ENCODE measurements around the gene GRAMD2A. TPM values are rescaled to one million over a fixed set of nuclear protein-coding genes. Genes with fewer than 3 reads are reported as not detected.

Gene GRAMD2A
- total and polyA plus RNA-seq, 4 donors = 4.0 to 25.2 (median 10.7) TPM

DNA sequence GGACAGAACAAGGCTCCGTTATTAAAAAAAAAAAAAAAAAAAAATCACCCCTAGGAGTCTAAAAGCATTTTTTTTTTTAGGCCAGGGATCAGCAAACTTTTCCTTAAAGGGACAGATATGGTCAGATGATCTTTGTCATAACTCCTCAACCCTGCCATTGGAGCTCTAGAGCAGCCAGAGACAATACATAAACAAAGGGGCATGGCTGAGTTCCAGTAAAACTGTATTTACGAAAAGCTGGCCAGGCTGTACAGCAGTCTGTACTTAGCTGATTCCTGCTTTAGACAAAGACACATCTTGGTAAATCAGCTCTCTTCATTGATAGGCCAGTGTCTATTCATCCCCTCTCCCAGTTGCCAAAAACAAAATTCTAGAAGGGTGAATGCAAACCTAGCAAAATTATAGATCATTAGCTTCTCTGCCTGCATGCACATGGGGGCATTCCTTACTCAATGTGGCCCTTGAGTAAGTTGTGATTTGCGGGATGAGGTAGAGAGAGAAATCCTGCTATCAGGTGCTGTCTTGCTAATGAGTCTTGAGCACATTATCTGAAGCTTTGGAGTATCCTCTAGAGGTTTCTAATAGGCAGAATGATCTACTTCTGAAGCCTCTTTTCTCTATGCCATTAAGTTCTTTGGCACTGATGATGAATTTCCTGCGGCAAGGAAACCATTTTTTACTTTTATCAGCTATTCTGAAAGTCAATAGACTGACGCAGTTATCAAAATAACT is 44.2 kb downstream of the GRAMD2A start:
- no peaks in the 10 kb centered on the region for H3K36me3 ChIP-seq (ENCODE audit: control insufficient read depth in 4 of 4, insufficient read depth in 4 of 4, low read length in 4 of 4)
- no peak overlapping the region for H3K4me3 ChIP-seq
- H3K27ac ChIP-seq (ENCODE audit: low read depth in 1 of 2, low read length in 1 of 2) = peak overlapping the region in 1 of 2 donors; percentile 31
- H3K27me3 ChIP-seq (ENCODE audit: control insufficient read depth in 3 of 3, insufficient read depth in 3 of 3, low read length in 2 of 3) = no peaks in the 10 kb centered on the region
- DNase-seq = peak; percentile 55 to 88 (median 85)
- peaks cover 0 to 27% (median 6%) of the 10 kb centered on the region in 5 donors for H3K4me1 ChIP-seq (ENCODE audit: control insufficient read depth in 5 of 5, insufficient read depth in 5 of 5, low read length in 5 of 5)
- H3K9ac ChIP-seq (ENCODE audit: insufficient read depth in 1 of 2, low read length in 2 of 2) = no peak overlapping the region
- 55 to 75% methylated on average over 5 of the region's 5 CpGs for WGBS, 2 donors
- TF ChIP-seq, protein P1, sequence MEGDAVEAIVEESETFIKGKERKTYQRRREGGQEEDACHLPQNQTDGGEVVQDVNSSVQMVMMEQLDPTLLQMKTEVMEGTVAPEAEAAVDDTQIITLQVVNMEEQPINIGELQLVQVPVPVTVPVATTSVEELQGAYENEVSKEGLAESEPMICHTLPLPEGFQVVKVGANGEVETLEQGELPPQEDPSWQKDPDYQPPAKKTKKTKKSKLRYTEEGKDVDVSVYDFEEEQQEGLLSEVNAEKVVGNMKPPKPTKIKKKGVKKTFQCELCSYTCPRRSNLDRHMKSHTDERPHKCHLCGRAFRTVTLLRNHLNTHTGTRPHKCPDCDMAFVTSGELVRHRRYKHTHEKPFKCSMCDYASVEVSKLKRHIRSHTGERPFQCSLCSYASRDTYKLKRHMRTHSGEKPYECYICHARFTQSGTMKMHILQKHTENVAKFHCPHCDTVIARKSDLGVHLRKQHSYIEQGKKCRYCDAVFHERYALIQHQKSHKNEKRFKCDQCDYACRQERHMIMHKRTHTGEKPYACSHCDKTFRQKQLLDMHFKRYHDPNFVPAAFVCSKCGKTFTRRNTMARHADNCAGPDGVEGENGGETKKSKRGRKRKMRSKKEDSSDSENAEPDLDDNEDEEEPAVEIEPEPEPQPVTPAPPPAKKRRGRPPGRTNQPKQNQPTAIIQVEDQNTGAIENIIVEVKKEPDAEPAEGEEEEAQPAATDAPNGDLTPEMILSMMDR (IDR thresholded peaks at IDR 0.05; ENCODE audit: control extremely low read depth, extremely low read depth) = no peak
- H3K9me3 ChIP-seq (ENCODE audit: control insufficient read depth in 4 of 4, insufficient read depth in 3 of 4, low read length in 3 of 4) = no peaks in the 10 kb centered on the region
- no peak for ATAC-seq (ENCODE audit: insufficient read depth, low FRiP score)

DNA sequence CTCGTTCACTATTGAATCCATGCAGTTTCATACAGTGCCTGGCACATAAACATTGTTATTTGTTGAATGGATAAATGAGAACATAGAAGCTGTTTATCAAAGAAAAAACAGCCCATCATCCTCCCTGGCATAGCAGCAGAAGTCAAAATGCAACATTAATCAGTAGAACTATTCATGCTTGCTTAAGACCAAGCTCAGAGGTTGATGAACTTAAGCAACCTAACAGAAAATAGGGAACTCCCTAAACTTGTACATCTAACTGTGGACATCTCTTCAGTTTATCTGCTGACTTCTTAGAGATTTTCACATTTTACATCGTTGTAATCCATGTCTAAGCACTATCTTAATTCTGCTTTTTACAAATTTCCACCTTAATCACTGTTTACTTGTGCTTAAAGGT is 50.2 kb downstream of the GRAMD2A start:
- H3K9ac ChIP-seq (ENCODE audit: insufficient read depth in 1 of 2, low read length in 2 of 2) = no peak overlapping the region
- TF ChIP-seq, protein P1 (IDR thresholded peaks at IDR 0.05; ENCODE audit: control extremely low read depth, extremely low read depth) = no peak
- H3K4me3 ChIP-seq = no peak overlapping the region
- ATAC-seq (ENCODE audit: insufficient read depth, low FRiP score) (no peak), DNase-seq (no peak)
- no peak overlapping the region for H3K27ac ChIP-seq (ENCODE audit: low read depth in 1 of 2, low read length in 1 of 2)
- no peaks in the 10 kb centered on the region for H3K9me3 ChIP-seq (ENCODE audit: control insufficient read depth in 4 of 4, insufficient read depth in 3 of 4, low read length in 3 of 4)
- 74 to 87% methylated on average over 2 of the region's 2 CpGs for WGBS, 2 donors
- peaks cover 0 to 3% (median 0%) of the 10 kb centered on the region in 5 donors for H3K4me1 ChIP-seq (ENCODE audit: control insufficient read depth in 5 of 5, insufficient read depth in 5 of 5, low read length in 5 of 5)
- no peaks in the 10 kb centered on the region for H3K27me3 ChIP-seq (ENCODE audit: control insufficient read depth in 3 of 3, insufficient read depth in 3 of 3, low read length in 2 of 3)
- no peaks in the 10 kb centered on the region for H3K36me3 ChIP-seq (ENCODE audit: control insufficient read depth in 4 of 4, insufficient read depth in 4 of 4, low read length in 4 of 4)

DNA sequence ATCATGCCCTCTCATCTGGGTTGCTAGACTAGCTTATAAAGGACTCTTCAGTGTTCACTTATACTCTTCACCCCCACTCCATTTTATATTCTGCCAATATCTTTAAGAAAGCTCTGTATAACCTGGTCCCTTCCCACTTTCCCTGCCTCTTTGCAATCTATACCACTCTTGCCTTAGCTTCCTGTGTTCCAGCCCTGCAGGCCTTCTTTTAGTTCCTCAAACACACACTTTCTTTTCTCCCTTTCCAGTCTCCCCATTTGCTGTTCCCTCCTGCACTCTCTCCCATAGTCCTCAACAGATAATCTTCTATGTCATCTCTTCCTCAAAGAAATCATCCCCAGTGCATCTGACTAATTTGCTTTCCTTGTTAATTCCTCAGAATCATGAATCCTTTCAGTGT is 50.7 kb downstream of the GRAMD2A start:
- Histone ChIP-seq H3K4me1 (ENCODE audit: control insufficient read depth in 5 of 5, insufficient read depth in 5 of 5, low read length in 5 of 5) (peaks cover 0 to 6% (median 0%) of the 10 kb centered on the region in 5 donors), H3K9ac (ENCODE audit: insufficient read depth in 1 of 2, low read length in 2 of 2) (no peak overlapping the region), H3K36me3 (ENCODE audit: control insufficient read depth in 4 of 4, insufficient read depth in 4 of 4, low read length in 4 of 4) (no peaks in the 10 kb centered on the region), H3K27ac (ENCODE audit: low read depth in 1 of 2, low read length in 1 of 2) (no peak overlapping the region), H3K27me3 (ENCODE audit: control insufficient read depth in 3 of 3, insufficient read depth in 3 of 3, low read length in 2 of 3) (no peaks in the 10 kb centered on the region), H3K4me3 (no peak overlapping the region), H3K9me3 (ENCODE audit: control insufficient read depth in 4 of 4, insufficient read depth in 3 of 4, low read length in 3 of 4) (no peaks in the 10 kb centered on the region)
- DNase-seq (no peak), ATAC-seq (ENCODE audit: insufficient read depth, low FRiP score) (no peak)
- TF ChIP-seq, protein P1 (IDR thresholded peaks at IDR 0.05; ENCODE audit: control extremely low read depth, extremely low read depth) = no peak

Measured in lung (tissue), 12 donors.